C4-2B (cell line): ENCODE data around the gene MED12.

Experiments
- H3K27ac ChIP-seq: fragments of 450-650 bp; 2 replicates; pipeline ENCODE4 v1.5.1; 2017
- CTCF ChIP-seq: fragments of 450-650 bp; conservative IDR thresholded peaks from 2 replicates; pipeline ENCODE4 v1.5.1; 2017; ENCODE audit warnings: mild to moderate bottlenecking
- ZFX ChIP-seq: fragments of 450-650 bp; IDR thresholded peaks from 2 replicates; pipeline ENCODE4 v1.6.1; 2017

MED12 gene

GRCh38 chrX:71128915-71129765 lies 10.7 kb downstream of the MED12 start:
- no peak for TF ChIP-seq ZFX
- TF ChIP-seq CTCF, result peak; percentile 82
- H3K27ac ChIP-seq, result no peak overlapping the region

- H3K27ac ChIP-seq, result no peak overlapping the region
- TF ChIP-seq CTCF, result no peak
- TF ChIP-seq ZFX, result no peak
Measured at GRCh38 chrX:71131510-71131909, 13.1 kb downstream of the MED12 start.

- no peak overlapping the region for H3K27ac ChIP-seq
- TF ChIP-seq CTCF (no peak), ZFX (no peak)
Measured at GRCh38 chrX:71140440-71140839, 22.0 kb downstream of the MED12 start.

GRCh38 chrX:71143508-71143907 lies 25.1 kb downstream of the MED12 start:
- TF ChIP-seq ZFX, result no peak
- TF ChIP-seq CTCF, result no peak
- peak overlapping the region; percentile 8; the same call in 1 of the 2 replicates for H3K27ac ChIP-seq

GRCh38 chrX:71144651-71145050 lies 26.3 kb downstream of the MED12 start, which contains the start of gene NLGN3:
TSS of gene NLGN3 (plus strand) at chrX:71144841. CDS start at chrX:71147750, 2,909 bp downstream.
- TF ChIP-seq CTCF, result no peak
- TF ChIP-seq ZFX, result no peak
- peak within 1 kb of the TSS; percentile 8; the same call in 1 of the 2 replicates for H3K27ac ChIP-seq

GRCh38 chrX:71147496-71148277 lies 29.3 kb downstream of the MED12 start:
- TF ChIP-seq ZFX, result no peak
- TF ChIP-seq CTCF, result no peak

GRCh38 chrX:71148278-71148663 lies 29.9 kb downstream of the MED12 start:
- no peak for TF ChIP-seq ZFX
- TF ChIP-seq CTCF, result no peak
- H3K27ac ChIP-seq, result no peak overlapping the region

More at GRCh38 chrX:71147496-71148277, 29.3 kb downstream of the MED12 start:
- no peak overlapping the region for H3K27ac ChIP-seq
